Measurements from ENCODE around the gene GCLC.

DNA sequence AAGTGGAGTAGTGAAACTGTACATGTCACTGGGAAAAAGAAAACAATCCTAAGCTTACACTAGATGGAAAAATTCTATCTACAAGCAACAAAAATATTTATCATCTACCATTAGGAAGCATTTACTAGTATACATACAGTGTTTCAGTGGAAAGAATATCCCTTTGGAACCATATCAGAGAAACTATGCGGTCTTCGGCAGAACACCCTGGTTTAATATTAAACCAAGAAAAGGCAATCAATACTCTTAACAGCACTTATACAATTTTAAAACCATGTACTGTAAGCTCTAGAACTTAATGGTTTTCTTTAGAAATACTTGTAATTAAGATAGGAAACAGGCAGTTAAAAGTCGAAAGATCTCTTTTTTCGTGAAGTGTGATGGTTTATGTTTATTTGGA lies 32.3 kb downstream of the GCLC start:
- TF ChIP-seq EZH2 (IDR thresholded peaks at IDR 0.05; ENCODE audit: insufficient read depth, low read length): no peak
- TF ChIP-seq, protein P1, sequence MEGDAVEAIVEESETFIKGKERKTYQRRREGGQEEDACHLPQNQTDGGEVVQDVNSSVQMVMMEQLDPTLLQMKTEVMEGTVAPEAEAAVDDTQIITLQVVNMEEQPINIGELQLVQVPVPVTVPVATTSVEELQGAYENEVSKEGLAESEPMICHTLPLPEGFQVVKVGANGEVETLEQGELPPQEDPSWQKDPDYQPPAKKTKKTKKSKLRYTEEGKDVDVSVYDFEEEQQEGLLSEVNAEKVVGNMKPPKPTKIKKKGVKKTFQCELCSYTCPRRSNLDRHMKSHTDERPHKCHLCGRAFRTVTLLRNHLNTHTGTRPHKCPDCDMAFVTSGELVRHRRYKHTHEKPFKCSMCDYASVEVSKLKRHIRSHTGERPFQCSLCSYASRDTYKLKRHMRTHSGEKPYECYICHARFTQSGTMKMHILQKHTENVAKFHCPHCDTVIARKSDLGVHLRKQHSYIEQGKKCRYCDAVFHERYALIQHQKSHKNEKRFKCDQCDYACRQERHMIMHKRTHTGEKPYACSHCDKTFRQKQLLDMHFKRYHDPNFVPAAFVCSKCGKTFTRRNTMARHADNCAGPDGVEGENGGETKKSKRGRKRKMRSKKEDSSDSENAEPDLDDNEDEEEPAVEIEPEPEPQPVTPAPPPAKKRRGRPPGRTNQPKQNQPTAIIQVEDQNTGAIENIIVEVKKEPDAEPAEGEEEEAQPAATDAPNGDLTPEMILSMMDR (IDR thresholded peaks at IDR 0.05; ENCODE audit: insufficient read depth, low read depth, low read length): no peak
